WTC11 (cell line): ENCODE measurements around the gene ELP5.

ENCODE experiments used
- PREB ChIP-seq: sonication (generic); formaldehyde crosslinking; IDR thresholded peaks from 2 replicates; pipeline ENCODE4 v1.8.1; 2022; ENCODE audit warnings: mild to moderate bottlenecking, missing genetic modification reagents, moderate library complexity, borderline replicate concordance
- SMAD3 ChIP-seq: sonication (generic); formaldehyde crosslinking; IDR thresholded peaks from 2 replicates; pipeline ENCODE4 v1.8.0; 2022; ENCODE audit warnings: missing genetic modification reagents, mild to moderate bottlenecking, borderline replicate concordance

- TF ChIP-seq SMAD3 (CRISPR knock-in tag) (no peak), PREB (CRISPR knock-in tag) (no peak)
Measured at GRCh38 chr17:7233701-7234082, 18.3 kb upstream of the ELP5 start.
